CD1c-positive myeloid dendritic cell (primary cell): ENCODE measurements around the gene EVL.
"Not testable (repeated sequence)": the region's sequence is repeated elsewhere in the genome, so short reads cannot be mapped to it uniquely, and the experiment has no call there.

Experiments
- DNase-seq: peaks from one replicate; pipeline ENCODE4 v3.0.0-alpha.2; 2016; ENCODE audit errors: extremely low spot score

Gene EVL

DNA sequence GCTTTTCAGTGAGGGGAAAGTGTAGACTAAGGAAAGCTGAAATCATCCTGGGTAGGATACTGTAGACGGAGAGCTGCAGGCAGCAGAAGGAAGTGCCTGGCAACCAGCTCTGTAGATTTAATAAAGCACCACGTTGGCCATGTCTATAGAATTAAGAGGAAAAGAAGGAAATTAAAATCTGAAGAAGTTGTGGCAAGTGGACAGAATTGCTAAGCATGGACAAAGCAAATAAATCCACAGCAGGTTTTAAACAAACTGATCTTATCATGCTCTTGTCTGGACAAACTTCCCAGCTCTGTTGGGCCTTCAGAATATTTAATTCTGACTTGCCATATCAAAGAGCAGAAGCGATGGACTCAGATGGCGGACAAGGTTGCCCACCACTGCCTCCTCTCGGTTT lies 27.2 kb upstream of the EVL start:
- no peak for DNase-seq

DNA sequence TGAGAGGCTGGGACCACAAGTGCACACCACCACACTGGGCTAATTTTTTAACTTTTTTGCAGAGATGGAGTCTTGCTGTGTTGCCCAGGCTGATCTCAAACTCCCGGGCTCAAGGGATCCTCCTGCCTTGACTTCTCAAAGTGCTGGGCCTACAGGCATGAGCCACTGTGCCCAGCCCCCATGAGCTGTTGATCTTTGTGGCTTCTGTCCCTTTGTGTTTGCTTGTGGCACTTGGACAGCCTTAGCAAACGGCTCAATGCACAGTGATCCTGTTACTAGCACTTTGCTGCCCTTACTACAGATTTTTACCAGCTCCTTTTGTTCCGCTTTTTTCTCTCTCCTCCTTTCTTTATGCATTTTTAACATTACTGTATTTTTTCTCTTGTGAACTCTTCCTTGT lies 25.3 kb upstream of the EVL start:
- no peak for DNase-seq

- peak; percentile 16 for DNase-seq
These were observed 24.0 kb upstream of the EVL start for GRCh38 chr14:100041271-100041670.

GRCh38 chr14:100042286-100042685 lies 22.9 kb upstream of the EVL start:
- peak; percentile 25 for DNase-seq

DNA sequence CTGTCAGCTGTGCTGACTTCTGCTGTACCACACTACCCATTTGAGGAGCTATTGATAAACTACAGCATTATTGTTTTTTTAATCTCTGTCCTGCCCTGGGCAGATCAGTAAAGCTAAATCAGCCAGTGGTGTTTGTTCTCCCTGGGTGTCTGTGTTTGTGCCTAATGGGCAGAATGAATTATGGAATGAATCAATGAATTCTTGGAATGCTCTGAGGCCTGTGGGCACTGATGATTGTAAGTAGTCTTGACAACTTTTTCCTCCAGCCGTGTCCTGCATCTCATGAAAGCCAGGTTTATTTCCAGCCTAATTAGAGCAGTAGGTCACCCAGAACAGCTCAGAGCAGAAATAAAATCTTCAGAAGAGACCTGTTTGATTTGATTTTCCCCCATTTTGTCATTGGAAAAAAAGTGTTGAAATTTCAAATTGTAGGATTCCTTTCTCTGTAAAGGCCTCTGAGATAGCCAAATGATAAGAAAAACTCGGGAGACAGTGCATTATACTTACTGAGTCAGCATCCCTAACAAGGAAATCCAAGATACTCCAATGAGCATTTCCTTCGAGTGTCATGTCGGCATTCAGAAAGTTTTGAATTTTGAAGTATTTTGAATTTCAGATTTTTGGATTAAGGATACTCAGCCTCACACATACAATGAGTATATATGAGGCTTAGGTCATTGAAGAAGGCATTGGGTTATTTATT lies 19.4 kb upstream of the EVL start:
- DNase-seq: no peak

GRCh38 chr14:100047600-100047999 lies 17.6 kb upstream of the EVL start:
- no peak for DNase-seq

DNA sequence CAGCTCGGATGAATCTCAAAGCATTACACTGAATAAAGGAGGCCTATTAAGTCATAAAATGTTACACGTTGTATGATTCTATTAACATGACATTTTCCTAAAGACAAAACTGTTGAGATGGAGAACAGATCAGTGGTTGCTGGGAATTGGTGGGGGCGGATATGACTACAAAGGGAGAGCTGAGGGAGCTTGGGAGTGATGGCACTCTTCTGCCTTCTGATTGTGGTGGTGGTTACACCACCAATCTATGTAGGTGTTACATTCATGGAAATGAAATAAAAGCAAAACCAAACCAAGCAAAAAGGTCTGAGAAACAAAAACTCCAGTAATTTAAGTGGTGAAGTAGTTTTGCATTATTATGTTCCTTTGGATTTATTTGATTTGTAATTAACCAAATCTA lies 16.4 kb upstream of the EVL start:
- DNase-seq: no peak

- no peak for DNase-seq
These were observed 16.0 kb upstream of the EVL start for GRCh38 chr14:100049220-100049619.

- no peak for DNase-seq
These were observed 14.1 kb upstream of the EVL start for GRCh38 chr14:100051103-100051502.

DNA sequence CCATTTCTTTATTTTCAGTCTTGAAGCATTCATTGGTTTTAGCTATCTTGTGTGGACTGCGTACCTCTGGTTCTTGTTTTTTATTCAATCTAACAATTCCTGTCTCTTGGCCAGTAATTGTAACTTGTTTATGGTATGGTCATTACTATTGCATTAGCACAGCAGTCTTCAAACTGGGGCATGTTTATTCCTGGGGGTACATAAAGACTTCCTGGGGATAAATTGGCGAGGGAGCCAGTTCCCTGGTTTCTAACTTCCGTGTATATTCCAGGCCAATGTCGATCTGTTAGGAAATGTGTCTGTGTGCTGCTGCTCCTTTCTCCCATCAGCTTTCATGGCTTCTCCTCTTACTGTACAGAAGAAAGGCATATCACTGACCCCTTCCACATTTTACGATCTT lies 13.7 kb upstream of the EVL start:
- DNase-seq: no peak

DNA sequence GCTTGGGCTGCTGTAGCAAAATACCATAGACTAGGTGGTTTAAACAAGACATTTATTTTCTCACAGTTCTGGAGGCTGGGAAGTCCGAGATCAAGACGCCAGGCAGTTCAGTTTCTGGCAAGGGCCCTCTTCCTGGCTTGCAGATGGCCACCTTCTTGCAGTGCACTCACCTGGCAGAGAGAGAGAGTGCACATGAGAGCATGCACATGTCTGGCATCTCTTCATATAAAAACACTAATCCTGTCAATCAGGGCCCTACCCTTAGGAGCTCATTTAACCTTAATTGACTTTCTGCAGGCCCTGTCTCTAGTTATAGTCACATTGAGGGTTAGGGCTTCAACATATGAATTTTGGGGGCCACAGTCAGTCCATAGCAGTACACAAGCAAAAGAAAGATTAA lies 12.4 kb upstream of the EVL start:
- DNase-seq: no peak

- DNase-seq: no peak
These were observed 10.7 kb upstream of the EVL start for GRCh38 chr14:100054316-100055075.

GRCh38 chr14:100056431-100056830 lies 8.8 kb upstream of the EVL start:
- no peak for DNase-seq

DNA sequence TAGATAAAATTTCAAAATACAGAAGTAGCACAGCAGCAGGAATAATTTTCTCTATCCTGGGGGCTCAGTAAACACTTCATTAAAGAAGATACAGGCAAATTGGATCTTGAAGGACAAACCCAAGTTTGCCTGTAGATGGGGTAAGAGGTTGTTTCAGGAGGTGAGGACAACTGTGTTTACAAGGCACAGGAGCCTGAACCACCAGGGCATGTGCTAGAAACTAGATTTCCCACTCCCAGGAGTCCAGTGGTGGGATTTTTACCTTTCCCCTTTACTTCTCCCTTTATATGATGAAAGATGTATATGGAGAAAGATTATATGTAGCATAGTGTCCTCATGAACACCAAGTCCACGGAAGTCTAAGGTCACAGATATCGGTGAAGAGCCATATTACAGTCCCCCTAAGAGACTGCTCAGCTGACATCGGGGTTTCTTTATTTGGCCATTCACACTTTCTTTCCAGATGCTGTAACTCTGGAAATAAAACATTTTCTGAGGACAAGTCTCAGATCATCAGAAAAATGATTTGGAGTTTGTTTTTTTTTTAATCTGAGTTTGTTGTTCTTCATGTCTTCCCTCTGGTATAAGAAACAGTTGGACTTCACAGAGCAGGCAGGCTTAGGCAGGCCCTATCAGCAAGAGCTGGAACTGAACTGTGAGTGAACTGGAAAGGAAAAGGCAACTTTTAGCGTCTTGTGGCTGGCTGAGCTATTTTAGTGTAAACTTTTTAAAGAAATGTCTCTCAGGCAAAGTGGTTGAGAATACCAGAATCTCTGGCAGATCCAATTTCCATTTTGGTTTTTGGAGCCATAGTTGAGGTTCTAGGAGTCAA lies 8.0 kb upstream of the EVL start:
- DNase-seq: peak; percentile 52

- DNase-seq: no peak
These were observed 6.3 kb upstream of the EVL start for GRCh38 chr14:100058777-100059437.

- DNase-seq: no peak
These were observed 5.8 kb upstream of the EVL start for GRCh38 chr14:100059438-100059781.

GRCh38 chr14:100060760-100061159 lies 4.5 kb upstream of the EVL start:
- DNase-seq: no peak

GRCh38 chr14:100062590-100062989 lies 2.6 kb upstream of the EVL start:
- DNase-seq: no peak

DNA sequence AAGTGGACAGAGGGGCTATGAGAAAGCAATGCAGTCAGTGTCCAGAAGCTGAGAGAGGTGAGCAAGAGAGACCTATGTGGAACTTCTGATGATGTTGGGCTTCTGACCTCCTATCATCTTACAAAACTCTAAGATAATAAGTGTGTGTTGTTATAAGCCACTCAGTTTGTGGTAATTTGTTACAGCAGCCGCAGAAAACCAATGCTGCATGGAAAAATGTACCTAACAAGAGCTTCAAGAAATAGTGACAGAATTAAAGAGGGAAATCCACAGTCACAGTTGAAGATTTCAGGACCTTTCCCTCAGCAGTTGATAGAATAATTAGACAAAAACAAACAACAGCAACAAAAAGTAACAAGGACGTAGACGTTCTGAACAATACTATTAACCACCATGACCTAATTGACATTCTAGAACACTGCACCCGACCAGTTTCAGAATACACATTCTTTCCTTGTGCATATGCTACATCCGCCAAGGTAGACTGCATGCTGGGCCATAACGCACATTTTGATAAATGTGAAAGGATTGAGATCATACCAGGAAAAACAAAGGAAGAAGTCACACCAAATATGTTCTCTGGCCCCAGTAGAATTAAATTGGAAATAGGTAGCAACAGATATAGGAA lies 1.8 kb upstream of the EVL start:
- no peak for DNase-seq

DNA sequence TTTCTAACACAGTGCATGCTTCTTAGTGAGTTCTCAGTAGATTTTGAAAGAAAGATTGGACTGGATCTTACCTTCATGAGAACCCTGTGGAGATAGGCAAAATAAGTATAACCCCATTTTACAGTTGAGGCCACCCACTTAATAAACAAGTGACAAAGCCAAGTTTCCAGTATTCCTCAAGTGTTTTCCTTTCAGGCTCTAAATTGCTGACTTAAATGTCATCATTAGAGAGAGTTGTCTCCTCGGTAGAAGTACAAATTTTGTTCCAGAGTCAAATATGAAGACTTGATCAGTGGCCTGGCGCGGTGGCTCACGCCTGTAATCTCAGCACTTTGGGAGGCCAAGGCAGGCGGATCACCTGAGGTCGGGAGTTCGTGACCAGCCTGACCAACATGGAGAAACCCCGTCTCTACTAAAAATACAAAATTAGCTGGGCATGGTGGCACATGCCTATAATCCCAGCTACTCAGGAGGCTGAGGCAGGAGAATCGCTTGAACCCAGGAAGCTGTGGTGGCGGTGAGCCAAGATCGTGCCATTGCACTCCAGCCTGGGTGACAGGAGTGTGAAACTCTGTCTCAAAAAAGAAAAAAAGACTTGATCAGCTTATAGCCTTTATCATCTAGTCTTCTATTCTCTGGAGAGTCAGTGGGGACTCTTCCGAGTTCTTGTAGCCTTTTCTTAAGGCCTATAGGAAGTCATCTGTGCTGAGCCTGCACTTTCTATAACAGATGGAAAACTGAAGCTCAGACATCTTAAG lies 708 bp upstream of the EVL start:
- DNase-seq: not testable (repeated sequence)
